OCI-M2 (cell line): ENCODE measurements around the gene LRBA.

Experiments used
- DNase-seq: peaks from one replicate; lab custom pipeline; 2025; ENCODE audit not compliant: unreplicated experiment; lab: John Stamatoyannopoulos, UW

LRBA gene

DNA sequence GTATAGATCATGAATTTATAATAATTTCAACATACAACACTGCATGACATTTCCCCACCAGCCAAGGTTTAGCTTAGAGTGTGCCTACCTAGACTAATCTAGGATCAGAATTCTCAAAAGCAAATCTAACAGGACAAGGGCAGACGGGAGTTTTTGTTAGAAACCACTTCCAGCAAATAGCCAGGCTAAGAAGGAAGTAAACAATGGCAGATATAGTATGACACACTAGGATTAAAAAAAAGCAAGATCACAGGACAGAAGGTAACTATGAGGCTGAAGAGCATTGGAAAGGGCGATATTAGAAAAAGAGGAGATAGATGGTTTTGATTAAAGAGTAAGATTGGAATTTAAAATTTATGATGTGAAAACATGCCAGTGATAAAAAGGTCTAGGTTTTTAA lies 124.8 kb downstream of the LRBA start:
- DNase-seq = no peak

DNA sequence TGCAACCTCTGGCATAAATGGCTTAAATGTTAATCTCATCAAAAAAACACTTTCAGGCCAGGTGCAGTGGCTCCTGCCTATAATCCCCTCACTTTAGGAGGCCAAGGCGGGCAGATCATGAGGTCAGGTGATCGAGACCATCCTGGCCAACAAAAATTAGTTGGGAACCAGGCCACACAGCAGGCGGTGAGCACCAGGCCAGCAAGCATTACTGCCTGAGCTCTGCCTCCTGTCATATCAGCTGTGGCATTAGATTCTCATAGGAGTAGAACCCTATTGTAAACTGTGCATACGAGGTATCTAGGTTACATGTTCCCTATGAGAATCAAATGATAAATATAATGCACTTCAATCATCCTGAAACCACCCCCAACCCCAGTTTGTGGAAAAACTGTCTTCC lies 125.8 kb downstream of the LRBA start:
- no peak for DNase-seq

DNA sequence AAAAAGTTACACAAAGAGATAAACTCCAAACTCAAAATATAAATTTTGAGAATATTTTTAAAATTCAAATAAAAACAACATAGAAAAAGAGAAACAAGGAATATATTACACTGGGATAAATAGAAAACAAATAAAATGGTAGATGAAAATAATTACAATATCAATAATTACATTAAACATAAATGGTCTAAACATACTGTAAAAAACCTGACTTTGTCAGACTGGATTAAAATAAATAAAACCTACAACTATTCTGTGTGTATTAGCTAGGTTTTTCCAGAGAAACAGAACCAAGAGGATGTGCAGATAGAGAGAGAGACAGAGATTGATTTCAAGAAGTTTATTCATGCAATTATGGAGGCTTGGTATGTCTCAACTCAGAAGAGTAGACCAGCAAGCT lies 126.5 kb downstream of the LRBA start:
- no peak for DNase-seq

DNA sequence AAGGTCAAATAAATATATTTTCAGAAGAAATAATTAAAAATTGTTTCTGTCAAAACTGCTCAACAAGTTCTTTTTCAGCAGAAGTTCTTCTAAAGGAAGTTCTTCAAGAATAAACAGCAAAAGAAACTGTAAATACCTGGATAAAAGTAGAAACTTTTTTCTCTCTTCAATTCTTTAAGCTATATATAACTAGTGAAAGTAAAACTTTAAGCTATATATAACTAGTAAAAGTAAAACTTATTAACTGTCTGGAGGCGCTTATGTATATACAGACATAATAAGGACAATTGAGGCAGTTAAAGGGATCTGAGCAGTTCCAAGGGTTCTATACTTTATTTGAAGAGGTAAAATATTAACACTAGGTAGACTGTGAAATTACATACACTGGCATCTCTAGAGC lies 126.9 kb downstream of the LRBA start:
- DNase-seq = no peak

DNA sequence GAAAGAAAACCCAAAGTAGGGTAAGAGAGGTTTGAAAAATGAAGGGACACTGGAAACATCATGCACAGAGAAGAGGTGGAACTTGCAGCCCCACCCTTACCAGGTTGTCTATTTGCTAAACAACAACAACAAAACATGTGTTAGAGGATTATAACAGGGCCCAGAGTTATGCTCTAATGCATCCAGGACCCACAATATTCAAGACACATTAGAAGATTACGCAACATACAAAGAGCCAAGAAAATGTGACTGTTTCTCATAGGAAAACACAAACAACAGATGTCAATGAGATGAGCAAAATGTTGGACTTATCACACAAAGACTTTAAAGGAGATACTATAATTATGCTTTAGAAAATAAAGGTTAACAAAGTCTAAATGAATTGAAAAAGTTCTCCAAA lies 128.5 kb downstream of the LRBA start:
- DNase-seq = no peak

DNA sequence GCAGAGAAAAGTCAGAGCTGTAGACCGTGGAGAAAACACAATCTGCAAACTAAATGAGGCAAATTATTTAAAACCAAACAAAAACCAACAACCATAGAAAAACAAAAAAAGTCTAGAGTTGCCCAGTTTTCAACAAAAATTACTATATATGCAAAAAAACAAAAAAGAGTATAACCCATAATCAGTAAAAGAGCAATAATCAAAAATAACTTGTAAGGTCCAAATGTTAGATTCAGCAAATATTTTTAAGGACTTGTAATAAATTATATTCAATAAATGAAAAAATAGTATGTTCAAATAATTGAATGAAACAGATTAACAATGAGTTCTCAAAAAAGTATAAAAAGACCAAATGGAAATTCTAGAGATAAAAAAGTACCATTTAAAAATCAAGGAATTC lies 130.5 kb downstream of the LRBA start:
- DNase-seq = no peak

DNA sequence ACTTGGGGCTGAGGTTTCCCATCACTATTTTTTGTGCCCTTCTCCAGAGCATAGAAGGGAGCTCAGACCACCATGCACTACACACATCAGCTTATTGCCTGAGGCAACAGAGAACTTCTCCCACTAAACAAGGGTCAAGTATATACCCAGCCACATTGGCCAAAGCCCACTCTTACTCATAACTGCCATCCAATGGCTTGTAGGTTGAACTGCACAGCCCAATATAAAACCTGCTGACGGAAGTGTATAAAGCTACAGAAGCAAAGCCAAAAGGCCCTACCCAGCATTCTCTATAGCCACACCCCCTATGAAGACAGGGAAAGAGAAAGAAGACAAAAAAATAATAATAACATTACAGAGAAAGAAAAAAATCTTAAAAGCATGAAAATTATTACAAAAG lies 139.7 kb downstream of the LRBA start:
- DNase-seq = no peak

DNA sequence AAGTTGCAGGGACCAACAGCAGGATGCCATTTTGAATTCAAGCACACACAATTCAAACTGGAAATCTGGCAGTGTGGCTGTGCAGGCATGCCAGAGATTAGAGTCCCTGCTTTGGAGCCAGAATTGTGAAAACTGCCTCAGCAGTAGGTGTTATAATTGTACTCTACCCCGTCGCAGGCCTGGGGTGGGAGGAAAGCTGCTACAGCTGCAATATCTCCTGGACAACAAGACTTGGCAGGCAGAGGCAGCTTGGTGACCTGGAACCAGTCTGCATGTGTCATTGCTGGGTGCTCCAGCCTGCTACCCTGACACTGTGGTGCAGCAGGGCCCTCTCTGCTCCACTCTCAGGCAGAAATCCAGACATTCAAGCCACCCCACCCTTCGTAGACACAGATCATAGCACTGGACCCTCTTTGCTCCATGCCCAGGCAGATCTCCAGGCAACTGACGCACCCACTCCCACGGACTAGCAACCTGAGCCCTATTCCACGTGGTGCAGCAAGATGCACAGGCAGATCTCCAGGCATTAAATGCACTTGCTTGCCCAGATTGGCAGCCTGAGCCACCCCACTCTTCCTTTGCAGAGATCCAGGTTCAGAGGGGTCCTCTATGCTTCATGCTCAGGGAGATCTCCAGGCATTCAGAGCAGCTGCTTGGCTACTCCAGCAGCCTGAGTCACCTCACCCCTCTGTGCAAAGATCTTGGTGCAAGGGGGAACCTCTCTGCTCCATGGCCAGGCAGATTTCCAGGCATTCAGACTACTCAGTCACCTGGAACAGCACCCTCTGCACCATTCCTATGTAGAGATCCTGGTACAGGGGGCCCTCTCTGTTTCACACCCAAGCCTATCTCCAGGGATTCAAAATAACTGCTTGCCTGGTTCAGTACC lies 140.5 kb downstream of the LRBA start:
- DNase-seq = no peak

DNA sequence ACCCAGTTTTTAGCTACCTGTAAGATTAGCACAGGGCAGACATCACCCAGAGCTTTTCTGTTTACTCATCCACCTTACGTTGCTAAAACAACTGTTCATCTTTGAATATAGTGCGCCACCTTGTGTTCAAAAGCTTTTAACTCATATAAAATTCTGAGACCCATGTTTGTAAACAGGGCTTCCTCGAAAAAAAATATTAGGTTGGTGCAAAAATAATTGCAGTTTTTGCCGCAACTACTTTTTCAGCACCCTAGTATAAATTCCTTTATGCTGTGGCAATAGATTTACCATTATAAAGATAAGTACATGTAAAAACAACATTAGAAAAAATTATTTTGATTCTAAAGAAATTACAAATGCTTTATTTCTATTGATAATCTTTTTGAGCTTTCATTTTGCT lies 147.9 kb downstream of the LRBA start:
- DNase-seq = peak; percentile 14

DNA sequence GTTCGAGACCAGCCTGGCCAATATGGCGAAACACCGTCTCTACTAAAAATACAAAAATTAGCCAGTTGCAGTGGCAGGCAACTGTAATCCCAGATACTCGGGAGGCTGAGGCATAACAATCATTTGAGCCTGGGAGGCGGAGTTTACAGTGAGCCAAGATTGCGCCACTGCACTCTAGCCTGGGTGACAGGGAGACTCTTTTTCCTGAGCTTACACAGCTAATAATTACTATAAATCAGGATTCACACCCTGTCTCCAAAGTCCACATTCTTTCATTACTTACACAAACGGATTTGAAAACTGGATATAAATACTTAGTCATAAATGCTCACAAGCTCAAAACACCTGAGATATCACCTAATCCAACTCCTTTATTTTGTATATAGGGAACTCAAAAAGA lies 151.6 kb downstream of the LRBA start:
- DNase-seq = no peak

DNA sequence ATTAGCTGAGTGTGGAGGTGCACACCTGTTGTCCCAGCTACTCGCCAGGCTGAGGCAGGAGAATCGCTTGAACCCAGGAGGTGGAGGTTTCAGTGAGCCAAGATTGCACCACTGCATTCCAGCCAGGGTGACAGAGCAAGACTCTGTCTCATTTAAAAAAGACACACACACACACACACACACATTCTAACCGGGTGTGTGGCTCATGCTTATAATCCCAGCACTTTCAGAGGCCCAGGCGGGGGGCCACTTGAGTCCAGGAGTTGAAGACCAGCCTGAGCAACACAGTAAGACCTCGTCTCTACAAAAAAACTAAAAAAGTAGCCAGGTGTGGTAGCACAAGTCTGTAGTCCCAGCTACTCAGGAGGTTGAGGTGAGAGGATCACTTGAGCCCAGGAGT lies 152.3 kb downstream of the LRBA start:
- DNase-seq = no peak

DNA sequence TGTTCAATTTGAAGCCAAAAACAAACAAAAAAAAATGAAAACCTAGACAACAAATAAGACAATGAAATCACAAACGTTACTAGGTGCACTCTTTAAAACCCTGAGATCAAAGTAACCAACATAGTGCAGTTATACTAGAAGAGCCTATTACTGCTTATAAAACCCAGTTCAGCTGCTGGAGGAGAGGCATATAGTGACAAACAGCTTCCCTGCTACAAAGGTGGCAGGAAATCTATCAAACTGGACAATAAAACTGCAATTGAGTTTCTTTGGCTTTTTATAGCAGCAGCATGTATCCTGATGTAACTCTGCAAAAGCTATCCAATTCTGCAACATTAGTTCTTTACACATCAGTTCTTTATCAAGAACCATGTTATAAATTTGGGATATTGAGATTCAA lies 155.6 kb downstream of the LRBA start:
- no peak for DNase-seq

DNA sequence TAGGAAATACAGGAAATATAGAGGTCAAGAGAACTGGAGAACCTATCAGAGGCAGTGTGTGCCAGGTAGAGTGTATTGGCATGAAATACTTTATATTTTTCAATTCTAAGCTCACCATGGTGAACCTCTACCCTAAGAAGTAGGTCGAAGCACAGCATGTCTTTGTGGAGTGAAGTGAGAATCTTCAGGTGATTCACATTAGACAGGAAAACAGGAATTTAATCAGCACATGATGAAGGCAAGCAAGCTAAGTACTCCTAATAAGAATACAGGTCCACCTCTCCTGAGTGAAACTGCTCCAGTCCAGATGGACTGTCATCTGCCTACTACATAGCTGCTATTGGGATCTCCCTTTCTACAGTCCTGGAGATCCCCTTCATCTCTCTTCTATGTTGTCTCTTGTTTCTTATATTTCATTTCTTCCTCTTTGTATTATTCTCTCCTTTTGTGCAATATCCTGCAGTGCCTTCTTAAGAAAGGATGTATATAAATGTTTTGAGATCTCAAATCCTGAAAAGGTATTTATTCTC lies 159.0 kb downstream of the LRBA start:
- no peak for DNase-seq

DNA sequence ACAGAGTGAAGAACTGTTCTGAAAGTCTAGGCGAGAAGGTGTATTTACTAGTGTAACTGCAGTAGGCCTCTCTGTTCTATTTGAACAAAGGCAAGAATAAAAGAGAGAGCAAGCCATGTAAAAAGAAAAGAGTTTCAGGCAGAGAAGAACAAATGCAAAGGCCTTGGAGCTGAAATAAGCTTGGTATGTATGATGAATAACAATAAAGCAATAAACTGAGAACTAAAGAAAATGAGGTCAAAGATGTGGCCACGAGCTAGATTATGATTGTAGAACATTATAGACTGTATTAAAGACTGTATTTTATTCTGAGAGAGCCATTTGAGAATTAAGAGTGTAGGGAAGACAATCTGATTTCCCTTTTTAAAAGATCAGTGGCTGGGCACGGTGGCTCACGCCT lies 160.5 kb downstream of the LRBA start:
- no peak for DNase-seq

DNA sequence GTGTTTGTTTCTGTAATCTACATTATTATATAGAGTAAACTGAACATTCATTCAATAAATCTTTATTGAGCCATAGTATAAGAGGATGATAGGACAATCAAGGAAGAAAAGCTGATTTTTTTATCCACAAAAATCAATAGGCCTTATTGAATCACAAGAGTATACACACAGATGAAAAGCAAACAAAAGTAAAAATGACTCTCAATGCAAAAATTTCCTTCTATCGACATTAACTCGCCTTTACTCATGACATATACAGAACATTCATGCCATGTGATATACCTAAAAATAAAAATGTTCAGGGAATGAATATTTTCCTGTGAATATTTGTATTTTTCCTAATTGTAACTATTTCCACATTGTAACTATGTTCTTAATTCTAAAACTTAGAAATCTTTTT lies 161.2 kb downstream of the LRBA start:
- DNase-seq = no peak

DNA sequence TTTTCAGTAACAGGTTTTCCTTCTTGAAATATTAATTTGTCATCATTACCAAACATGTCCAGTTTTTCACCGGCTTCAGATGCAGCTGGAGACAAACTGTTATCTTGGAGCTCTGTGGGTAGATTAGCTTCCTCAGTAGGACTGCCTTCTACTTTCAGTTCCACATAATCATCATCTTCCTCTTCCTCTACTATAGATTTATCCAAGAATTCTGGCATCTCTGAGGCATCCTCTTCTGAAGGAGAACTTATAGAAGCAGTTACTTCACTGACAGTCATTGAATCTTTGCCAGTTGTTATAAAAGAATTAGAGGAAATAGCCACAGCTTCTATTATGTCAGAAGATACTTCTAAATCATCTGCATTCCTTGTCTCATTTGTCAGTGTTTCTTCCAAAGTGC lies 162.9 kb downstream of the LRBA start:
- no peak for DNase-seq

DNA sequence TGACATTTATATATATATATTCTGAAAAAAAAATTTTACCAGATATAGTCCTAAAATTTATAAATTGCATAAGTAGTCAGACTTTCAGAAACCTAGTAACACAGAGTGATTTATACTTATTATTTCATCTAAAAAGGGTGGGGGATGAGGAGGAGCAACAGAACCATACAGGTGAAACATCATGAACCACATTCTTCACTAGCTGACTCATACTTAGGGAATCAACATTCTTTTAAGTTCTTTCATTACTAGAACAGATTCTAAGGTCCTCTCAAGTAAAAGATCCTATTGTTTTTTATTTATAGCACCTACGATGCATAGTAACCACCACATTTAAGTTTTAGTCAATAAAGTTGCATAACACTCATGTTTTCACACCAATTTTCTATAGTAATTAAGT lies 166.1 kb downstream of the LRBA start:
- no peak for DNase-seq

DNA sequence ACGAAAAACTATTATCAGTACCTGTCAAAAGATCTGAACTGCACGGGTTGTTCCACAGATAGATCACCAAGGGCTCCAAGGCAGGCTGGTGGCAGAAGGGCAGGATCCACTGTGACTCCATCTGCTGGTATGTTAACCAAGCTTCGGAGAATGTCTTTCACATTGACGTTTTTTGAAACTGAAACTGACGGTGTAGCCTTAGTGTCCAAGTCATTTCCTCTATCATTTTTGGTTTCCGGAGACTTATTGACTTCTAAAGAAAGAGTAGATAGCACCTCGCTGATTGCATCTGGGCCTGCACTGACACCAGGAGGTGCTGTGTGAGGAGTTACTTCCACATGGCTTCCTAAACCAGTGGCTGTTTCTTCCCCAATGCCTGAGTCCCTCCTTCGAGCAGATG lies 186.9 kb downstream of the LRBA start:
- no peak for DNase-seq

DNA sequence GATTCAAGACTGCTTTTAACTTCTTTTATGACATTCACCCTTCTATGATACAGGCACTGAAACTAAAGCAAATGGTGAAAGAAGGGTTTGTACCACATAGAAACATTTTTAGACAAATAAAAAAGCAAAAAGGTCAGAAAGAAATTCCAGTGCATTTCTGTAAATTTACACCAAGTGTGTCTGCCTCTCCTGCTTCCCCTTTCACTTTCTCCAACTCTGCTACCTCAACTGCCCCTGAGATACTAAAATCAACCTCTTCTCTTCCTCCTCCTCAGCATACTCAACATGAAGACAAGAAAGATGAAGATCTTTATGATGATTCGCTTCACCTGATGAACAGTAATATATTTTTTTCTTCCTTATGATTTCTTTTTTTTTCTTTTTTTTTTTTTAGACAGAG lies 187.9 kb downstream of the LRBA start:
- no peak for DNase-seq

DNA sequence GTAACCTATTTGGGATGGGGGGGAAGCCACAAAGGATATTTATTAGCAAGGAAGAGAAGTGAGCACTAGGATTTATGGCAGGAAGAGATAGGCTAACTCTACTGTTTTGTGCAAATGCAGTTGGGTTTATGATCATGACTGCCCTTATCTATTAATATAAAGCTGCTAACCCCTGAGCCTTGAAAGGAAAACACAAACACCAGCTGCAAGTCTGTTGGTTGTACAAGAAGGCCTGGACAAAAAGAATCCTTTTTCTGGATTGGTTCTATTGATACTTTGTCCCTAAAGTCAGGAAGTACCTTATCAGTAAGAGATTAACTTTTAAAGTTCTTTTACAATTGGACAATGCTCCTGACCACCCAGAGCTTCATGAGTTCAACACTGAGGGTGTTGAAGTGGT lies 188.8 kb downstream of the LRBA start:
- no peak for DNase-seq

DNA sequence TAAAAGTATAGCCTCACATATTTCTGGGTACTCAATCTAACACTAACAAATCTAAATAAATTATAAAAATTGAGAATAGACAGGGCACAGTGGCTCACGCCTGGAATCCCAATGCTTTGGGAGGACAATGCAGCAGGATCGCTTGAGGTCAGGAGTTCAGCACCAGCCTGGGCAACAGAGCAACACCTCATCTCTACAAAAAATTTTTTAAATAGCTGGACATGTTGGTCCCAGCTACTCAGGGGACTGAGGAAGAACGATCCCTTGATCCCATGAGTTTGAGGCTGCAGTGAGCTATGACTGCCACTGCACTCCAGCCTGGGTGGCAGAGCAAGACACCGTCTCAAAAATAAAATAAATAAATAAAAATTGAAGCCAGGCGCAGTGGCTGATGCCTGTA lies 192.7 kb downstream of the LRBA start:
- DNase-seq = no peak

DNA sequence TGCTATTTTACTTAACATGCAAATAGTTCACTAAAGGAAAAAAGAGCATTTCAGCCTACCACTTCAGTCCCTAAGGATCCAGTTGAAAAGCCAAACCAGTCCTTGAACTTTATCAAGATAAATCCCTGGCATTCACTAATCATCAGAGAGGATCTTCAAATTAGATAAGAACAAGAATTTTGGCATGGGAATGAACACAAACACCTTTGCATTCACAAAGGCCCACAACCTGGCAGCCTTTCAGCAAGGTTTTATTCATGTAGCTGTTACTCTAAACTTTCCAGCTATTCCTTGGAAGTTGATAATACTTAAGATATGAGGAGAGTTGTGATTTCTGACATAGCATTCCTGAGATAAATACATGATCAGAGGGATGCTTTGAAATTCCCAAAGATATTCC lies 193.4 kb downstream of the LRBA start:
- DNase-seq = no peak

DNA sequence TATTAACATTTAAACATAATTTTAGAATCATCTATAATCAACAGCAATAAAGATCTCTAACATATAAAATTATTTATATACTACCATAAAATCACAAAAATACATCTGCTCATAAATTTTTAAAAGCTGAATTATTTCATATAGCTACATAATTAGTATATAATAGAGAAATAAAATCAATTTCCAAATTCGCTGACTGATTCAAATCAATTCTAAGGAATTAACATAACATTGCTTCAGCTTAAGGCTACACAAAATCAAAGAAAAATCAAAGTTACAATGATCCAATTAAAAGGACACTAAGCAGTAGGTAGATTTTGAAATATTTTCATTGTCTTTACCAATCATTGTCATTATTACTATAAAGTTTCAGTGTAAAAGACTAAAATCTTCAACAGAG lies 194.7 kb downstream of the LRBA start:
- DNase-seq = no peak
